GM19463 (cell line): ENCODE results near the gene ADGRG3.
A peak's percentile ranks its signal among the peaks of the same experiment; 100 is the strongest.

ENCODE experiments used
- ATAC-seq: cut with Tn5 transposase; IDR thresholded peaks from one replicate; pipeline ENCODE4 v1.9.1; 2021; ENCODE audit warnings: mild to moderate bottlenecking, moderate library complexity; ENCODE audit not compliant: unreplicated experiment

ADGRG3 gene

DNA sequence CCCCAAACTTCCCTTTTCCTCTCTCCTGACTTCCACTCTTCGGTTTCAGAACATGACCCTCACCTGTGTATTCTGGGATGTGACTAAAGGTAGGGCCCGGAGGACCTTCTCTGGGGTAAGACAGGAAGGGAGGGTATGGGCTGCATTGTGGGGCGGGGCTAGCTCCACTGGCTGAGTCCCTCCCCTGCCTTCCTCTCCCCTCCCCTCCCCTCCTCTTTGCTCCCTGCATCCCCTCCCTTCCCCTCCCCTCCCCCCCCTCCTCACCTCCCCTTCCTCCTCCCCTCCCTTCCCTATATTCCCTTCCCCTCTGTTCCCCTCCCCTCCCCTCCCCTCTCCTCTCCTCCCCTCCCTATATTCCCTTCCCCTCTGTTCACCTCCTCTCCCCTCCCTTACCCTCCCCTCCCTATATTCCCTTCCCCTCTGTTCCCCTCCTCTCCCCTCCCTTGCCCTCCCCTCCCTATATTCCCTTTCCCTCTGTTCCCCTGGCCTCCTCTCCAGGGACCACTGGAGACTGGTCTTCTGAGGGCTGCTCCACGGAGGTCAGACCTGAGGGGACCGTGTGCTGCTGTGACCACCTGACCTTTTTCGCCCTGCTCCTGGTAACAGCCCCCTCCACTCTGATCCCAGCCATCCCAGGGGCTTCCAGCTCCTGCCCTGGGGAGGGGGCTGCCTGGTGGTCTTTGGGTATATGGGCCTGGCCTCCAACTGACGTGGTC is 11.8 kb downstream of the ADGRG3 start:
- ATAC-seq: no peak

DNA sequence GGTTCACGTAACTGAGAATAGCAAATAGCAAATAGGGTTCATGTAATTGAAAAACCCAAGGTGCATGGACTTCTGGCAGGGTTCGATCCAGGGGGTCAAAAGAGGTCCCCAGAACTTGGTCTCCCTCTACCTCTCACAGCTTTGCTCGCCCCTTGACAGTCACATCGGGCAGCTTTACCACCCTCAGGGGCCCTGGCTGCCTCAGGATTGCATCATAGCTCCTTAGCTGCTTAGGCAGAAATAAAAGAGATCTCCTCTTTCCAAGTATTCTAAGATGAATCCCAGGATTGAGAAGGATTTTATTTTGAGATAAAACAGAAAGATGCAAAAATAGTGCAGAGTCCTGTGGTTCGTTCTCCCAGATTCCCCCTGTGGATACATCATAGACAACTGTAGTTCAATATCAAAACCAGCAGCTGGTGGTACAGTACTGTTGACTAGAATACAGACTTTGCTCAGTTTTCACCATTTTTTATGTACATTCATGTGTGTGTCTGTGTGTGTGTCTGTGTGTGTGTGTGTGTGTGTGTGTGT is 12.8 kb downstream of the ADGRG3 start:
- ATAC-seq: no peak

DNA sequence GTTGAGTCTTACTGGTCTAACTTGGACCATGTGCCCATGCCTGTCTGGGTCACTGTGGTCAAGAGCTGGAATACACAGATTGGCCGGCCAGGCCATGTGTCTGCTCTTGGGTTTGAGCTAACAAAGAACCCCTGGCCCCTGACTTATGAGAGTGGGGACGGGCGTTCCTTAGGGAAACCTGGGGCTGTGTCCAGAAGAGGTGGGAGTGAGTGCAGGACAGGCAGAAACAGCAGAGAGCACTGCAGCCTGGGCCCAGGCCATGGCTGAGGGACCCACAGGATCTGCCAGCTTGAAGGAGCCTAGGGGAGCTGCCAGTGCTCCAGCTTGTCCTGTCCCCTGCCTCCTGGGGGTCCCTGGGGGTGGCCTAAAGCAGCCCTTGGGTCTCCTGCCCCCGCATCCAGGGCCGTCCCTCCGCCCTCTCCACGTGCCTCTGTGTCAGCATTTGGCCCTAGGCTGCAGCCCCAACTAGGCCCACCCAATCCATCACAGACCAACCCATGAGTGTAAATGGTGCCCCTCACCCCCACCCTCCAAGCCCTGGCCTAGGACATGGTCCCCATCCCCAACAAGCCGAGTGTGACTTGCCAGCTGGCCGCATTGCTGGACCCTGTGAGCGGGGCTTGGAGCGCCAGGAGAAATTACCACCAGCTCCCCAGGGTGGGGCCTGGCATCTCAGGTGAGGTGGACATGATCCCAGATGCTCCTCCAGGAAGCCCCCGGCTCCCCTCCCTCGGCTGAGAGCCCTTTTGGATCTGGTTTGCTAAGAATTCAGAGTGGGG is 14.0 kb downstream of the ADGRG3 start:
- no peak for ATAC-seq

DNA sequence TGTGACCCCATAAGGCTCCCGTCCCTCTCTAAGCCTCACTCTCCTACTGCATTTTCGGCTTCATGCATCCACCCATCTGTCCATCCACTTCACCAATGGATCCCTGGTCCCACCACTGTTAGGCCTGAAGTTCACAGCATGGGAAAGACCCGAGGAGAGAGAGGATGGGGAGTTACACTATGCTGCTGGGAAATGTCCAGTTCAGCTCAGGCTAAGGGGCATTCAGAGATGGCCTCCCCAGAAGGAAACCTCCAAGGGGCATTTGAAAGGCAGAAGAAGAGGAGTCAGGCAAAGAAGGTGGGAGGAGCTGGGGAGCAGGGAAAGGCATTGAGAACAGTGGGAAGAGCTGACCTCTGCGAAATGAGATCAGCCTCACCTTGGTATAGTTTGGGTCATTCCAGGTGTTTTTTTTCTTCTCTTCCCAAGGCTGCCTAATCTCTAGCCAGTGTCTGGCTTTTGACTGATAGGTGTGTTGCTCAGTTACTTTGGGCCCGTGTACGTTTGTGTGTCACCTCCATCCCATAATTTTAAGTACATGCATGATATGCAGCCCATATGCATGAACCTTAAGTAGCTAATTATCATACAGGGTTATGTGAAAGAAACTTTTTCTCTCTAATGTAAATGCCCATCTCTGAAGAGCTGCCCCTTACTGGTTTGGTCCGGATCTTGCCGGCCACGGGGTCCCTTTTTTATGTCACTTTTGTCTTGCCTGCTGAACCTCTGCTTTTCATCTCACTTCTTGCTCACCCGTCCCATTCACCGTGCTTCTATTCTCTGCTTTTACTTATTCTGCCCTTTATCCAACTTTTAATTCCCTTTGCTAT is 14.9 kb downstream of the ADGRG3 start:
- no peak for ATAC-seq

DNA sequence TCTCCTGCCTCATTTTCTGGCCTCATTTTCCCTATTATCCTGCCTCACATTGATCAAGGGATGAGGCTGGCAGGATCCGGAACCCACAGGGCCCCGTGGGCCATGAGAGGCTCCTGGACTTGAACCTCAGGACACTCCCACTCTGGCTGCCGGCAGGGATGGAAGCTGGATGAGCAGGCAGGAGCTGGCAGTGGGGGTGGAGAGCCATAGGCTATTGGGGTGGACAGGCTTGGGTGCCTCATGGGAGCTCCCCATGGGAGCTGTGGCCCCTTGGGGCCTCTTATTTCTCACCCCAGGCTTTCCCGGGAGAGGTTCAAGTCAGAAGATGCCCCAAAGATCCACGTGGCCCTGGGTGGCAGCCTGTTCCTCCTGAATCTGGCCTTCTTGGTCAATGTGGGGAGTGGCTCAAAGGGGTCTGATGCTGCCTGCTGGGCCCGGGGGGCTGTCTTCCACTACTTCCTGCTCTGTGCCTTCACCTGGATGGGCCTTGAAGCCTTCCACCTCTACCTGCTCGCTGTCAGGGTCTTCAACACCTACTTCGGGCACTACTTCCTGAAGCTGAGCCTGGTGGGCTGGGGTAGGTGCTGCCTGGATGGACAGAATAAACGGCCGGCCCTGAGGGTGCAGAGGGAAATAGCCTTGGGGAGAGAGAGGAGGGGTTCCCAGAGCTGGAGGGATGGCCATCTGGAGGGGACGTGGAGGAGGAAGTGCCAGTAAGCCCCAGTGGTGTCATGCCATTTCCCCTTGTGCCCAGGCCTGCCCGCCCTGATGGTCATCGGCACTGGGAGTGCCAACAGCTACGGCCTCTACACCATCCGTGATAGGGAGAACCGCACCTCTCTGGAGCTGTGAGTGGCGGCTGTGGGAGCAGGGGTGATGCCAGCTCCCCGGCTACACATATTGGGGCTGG is 15.8 kb downstream of the ADGRG3 start:
- ATAC-seq: no peak

DNA sequence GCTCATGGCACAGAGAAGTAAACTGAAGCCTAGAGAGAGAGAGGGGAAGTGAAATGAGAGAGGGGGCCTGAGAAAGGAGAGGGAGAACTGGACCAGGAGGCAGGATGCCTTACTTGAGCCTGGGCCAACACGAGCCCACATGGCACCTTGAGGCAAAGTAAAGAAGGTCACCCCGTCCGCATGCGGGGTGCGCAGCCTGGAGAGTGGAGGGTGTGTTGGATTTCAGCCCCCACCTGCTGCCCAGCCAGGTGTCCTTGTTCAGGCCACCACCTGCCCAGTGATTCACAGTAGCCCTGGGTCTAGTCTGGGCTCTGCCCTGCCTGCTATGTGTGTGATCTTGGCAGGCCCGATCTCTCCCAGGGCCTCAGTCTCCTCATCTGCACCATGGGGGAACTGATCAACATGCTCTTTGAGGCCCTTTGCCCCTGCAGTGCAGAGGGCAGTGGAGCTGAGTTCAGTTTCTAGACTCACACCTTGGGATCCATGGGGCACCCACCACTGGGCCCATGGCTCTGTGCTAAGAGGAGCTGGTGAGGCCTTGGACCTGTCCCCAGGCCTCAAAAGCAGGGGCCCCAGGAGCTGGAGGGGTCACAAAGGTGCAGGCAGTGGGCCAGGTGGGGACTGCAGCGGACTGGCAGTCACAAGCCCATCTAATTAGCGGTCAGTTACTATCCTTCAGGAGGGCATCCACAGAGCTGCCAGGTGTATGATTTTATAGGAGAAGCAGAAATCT is 16.7 kb downstream of the ADGRG3 start:
- no peak for ATAC-seq

DNA sequence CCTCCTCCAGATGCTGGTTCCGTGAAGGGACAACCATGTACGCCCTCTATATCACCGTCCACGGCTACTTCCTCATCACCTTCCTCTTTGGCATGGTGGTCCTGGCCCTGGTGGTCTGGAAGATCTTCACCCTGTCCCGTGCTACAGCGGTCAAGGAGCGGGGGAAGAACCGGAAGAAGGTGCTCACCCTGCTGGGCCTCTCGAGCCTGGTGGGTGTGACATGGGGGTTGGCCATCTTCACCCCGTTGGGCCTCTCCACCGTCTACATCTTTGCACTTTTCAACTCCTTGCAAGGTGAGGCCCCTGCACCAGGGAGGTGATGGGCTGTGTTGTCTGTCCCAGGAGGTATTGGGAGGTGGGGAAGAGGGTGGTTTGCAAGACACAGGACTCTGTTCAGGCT is 17.5 kb downstream of the ADGRG3 start:
- no peak for ATAC-seq

DNA sequence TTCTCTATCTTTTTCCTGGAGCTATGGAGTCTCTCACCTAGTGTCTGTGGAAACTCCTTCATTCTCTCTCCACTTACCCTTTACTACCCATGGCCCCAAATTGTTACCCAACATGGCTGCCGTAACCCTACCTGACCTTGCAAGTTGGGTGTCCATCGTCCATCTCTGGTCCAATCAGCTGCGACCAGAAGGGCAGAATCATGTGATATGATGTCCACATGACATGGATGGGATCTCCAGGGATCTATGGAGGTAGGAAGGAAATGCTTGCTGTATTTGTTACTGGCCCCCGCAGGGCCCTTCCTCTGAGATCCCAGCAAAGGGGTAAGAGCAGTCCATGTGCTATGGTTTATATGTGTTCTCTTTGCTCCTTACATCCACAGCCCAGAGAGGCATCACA is 18.5 kb downstream of the ADGRG3 start:
- ATAC-seq: no peak

DNA sequence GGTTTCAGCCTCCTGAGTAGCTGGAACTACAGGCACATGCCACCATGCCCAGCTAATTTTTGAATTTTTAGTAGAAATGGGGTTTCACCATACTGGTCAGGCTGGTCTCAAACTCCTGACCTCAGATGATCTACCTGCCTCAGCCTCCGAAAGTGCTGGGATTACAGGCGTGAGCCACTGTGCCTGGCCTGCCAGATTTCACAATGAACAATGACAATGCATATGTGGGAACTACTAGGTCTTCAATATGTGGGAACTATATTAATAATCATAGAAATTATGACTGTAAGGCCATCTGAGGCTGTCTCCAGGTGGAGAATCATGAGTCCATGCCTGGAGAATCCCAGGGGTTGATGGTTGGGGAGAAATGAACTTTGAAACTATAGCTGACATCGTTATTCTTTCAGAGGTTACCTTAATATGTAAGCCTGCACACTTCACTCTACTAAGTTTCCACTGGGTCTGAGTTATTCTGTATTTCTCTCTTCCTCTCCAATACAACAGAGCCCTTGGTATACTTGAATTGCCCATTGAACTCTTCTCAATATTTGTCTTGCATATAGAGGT is 19.3 kb downstream of the ADGRG3 start:
- ATAC-seq: no peak

DNA sequence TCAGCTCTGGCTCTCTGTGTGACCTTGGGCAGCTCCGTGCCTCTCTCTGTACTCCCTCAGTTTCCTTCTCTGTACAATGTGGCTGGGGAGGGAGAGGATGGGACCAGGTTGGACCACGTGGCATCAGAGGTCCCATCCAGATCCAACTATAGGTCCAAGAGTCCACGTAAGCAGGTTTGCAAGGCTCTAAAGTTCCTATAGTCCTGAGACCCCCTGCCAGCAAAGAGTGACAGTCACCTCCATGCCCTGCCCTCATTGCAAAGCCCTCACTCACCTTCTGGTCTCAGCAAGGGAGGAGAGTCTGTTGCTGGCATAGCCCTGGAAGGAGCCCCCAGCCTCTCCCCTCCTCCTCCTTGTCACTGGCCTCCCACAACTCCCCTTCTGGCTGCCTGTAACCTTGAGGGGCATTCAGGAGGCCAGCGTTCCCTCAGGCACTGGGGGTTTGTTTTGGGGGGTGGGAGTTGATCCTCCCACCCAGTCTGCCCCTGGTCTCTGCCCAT is 20.4 kb downstream of the ADGRG3 start:
- ATAC-seq: no peak

DNA sequence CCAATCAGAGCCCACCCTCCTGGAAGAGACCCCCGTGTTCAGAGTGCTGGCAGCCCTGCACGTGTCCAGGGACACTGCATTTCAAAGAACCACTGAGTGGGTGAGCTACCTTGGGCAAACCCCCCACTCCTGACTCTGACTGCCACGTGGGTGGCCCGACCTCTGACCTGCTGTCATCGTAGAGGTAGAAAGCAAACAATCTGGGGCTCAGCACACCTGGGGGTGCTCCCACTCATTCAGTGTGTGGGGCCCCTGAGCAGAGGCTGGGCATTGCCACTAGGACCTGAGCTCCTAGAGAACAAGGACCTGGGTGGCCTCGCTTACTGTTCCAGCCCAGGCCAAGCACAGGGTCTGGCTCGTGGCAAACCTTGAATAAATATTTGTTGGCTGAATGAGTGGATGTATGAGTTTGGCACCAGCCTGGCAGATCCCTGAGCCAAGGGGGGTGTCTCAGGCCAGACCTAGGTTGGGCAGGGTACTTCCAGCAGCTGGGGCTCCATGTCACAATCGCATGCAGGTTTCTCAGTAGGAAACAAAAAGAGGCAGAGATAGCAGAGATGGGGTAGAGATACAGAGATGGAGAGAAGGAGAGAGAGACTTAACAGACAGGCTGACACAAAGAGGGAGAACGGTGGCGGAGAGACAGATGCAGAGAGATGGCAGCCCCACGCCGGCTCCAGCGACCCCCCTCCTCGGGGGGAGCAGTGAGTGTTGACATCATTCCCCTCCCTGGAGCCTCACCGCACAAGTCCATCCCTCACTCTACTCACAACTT is 21.1 kb downstream of the ADGRG3 start:
- ATAC-seq: no peak

DNA sequence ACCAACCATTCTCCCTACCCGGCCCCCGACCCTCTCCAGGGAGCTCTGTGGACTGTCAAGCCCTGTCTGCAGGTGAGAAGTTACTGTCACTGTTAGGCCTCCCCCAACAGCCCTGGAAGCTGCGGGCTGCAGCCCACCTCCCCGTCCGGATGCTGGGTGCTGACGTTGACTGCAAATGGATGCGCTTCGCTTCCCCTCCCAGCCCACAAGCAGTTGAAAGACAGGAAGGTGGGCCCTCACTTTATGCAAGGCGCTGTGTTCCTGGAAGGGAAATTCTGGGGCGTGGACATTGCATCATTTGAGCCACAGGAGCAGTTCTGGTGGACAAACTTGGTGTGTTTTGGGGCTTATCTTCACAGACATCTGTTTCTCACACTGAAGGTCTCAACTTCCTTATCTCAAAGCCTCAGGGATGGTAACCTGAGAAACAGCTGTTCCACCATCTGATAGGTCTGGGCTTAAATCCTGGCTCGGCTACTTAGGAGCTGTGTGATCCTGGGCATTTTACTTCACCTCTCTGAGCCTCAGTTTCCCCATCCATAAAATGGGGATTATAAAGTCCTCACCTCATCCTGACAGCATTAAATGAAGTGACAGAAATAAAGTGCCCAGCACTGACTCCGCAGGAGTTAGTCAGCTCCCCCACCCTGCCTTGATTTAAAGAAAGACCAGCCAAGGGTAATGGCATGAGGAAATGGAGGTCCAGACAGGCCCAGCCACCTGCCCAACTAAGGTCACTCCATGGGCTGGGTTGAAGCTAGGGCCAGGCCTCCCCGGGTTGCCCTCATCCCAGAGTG is 21.9 kb downstream of the ADGRG3 start:
- ATAC-seq: peak; percentile 68

DNA sequence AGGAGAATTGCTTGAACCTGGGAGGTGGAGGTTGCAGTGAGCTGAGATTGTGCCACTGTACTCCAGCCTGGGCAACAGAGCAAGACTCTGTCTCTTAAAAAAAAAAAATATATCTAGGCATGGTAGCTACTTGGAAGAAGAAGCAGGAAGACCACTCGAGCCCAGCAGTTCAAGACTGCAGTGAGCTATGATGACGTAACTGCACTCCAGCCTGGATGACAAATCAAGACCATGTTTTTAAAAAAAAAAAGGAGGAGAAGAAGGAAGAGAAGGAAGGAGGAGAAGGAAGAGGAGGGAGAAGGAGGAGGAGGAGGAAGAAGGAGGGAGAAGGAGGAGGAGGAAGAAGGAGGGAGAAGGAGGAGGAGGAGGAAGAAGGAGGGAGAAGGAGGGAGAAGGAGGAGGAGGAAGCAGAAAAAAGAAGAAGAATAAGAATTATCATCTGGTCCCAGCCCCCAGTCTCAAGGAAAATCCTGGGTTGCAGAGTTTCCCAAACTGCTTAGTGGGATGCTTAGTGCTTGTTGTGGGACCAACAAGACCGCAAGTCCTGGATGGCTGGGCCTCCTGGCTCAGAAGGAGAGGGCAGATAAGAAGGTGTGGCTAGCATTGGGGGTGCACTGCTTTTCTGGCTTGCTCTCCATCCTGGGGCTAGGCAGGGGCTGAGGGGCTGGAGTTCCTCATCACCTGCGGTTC is 22.8 kb downstream of the ADGRG3 start:
- ATAC-seq: no peak

DNA sequence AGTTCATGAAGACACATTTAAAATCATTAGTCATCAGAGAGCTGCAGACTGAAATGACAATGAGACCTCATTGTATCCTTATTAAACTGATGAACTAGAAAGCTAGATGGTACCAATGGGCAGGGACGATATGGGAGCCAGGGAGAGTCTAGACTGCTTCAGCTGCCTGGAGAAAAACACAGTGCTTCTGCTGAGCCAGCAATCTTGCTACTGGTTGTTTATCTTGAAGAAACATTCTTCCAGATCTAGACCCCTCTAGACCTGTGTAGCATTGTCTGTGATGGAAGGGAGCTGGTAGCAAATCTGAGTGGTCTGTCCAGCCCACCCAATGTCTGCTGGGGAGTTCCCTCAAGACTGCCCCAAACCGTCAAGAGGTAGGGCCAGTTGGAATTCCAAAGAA is 24.5 kb downstream of the ADGRG3 start:
- no peak for ATAC-seq

DNA sequence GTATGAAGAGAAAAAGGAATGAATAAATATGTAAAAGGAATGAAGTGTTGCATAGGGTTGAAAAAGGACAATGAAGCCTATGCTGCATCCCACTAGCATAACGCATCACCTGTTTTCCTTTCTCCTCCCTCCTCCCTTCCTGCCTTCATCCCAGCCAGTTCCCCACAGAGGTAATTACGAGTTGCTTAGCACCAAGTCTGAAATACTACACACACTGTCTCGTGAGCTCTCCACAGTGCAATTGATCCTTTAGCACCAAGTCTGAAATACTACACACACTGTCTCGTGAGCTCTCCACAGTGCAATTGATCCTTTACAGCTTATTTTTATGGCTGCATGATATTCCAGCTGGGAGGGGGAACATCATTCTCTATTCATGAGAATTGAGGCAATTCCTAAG is 25.4 kb downstream of the ADGRG3 start:
- no peak for ATAC-seq

DNA sequence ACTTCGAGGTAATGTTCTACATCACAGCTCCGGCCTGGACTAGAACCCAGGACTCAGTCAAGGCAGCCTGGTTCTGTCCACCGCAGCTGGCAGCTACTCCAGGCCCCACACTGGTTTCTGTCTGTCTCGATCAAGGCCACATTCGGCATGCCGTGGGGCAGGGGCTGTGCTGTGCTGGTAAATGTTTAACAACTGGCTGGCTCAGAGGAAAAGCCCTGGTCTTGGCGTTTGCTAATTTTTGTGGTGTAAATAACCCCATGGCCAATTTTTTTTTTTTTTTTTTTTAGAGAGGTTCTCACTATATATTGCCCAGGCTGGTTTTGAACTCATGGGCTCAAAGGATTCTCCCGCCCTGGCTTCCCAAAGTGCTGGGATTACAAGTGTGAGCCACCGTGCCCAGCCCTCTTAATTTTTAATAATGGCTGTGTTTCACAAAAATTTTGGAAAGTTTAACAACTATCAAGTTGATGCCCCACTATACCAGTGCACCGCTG is 26.2 kb downstream of the ADGRG3 start:
- no peak for ATAC-seq
